Left hindlimb (tissue), 1 donor: Measurements from ENCODE around the gene CFP.

ENCODE experiments used
- DNase-seq: peaks from one replicate; pipeline ENCODE4 v3.0.0-alpha.2; 2018

Gene CFP

DNA sequence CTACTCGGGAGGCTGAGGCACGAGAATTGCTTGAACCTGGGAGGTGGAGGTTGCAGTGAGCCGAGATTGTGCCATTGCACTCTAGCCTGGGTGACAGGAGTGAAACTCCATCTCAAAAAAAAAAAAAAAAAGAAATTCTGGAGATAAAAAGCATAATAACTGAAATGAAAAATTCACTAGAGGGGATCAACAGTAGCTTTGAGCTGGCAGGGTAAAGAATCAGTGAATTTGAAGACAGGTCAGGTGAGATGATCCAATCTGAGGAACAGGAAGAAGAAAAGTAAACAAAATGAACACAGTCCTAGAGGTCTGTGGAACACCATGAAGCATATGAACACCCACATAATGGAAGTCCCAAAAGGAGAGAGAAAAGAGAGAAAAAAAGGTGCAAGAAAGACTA is 32.5 kb downstream of the CFP start:
- DNase-seq: no peak

DNA sequence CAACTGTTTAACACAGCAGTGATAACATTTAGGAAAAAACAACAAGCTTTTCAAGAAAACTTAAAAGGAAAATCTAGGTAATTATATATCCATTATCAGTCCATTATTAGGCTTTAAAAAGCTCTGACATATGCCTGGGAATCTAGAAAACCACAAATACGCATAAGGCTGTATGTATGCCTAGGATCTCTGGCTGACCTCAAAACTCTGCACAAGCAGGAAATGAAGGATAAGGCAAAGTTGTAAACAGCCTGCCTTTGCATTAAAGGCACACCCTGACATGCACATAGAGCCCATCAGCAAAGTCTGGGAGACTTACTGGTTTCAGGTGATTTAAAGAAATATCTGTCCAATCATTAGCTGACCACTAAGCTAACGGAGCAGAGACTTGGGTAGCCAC is 33.5 kb downstream of the CFP start:
- no peak for DNase-seq

- DNase-seq: no peak
These were observed 33.9 kb downstream of the CFP start for GRCh38 chrX:47595716-47596251.

- no peak for DNase-seq
These were observed 36.2 kb downstream of the CFP start for GRCh38 chrX:47593522-47593921.

- no peak for DNase-seq
These were observed 38.7 kb downstream of the CFP start for GRCh38 chrX:47590984-47591383.

DNA sequence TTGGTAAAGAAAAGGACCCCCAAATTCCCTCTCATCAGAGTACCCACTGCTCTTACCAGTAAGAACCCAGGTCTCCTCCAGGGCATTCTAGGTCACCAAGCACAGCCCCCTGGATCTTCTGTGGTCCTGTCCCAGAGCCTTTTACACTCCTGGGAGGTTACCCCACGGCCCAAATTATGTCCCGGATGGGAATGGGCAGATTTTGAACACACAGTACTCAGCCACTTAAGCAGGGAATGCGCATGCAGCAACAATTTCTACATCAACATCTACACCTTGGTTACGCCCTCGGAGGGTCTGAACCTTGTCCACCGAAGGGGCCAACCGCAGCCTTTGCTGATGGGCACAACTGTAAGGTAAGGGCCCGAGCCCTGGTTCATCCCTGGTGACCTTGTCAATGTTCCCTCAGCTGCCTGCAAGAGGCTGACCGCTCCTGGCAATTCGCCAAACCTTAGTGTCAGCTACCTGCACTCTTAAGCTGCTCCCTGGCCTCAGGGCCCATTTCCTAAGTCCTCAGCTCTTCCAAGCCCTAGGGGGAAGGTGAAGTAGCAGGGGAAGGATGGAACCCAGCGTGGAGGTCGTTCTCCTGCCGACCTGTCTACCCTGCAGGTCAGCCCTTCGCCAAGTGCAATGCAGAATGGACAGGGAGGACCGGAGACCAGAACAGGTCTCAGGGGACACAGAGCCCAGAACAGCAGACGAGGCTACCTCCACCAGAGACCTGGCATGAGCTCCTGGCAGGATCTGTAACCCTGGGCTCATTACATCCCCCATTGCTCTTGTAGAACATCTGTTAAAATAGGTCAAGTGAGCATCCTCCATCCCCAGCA is 41.6 kb downstream of the CFP start:
- no peak for DNase-seq

DNA sequence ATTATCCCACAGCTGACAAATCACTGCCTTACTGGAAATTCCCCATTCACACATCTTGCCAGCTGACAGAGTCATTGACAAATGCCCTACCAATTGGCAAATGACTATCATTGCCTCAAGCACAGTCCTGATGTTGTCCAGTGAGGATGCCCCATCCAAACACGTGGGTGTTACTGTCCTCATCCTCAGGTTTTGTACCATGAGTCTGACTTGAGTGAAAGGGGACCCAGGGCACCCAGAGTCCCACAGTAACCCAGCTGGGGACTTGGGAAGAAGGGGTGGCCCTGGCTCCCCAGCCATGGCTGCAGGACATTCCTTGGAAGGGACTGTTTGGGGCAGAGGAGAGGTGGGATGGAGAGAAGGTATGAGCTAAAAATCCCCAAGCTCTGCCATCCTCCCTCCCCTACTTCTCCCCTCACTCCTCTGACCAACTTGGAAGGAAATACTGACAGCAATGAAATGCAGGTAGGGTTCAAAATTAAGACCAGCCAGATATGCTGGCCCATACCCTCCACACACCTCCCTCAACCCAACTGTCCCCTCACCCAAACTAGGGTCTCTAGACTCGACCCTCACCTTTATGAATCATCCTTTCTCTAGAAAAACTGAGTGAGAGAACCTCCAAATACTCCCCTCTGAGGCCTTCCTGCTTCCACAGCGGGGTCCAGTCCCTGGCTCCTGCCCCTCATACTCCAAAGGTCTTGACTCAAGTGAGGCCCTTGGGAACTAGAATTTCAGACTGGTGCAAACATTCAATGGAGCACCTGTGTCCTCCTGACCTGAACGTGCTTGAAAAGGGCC is 42.4 kb downstream of the CFP start:
- DNase-seq: no peak

GRCh38 chrX:47586043-47586787 is 43.5 kb downstream of the CFP start:
- no peak for DNase-seq

GRCh38 chrX:47585273-47585672 is 44.5 kb downstream of the CFP start:
- no peak for DNase-seq

DNA sequence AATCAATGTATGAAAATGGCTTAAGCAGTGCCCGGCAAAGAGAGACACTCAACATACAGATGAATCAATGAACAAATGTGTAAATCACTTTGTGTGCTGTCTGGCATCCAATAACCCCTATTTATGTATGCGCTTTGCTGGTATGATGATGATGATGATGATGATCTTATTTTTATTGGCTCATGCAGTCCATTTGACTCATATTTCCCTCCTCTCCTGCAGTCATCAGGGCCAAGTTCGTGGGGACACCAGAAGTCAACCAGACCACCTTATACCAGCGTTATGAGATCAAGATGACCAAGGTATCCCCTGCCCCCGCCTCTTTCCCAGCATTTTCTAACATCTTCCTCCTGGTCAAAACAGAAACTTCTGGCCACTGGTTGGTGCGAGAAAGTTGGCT is 45.0 kb downstream of the CFP start:
- no peak for DNase-seq

- DNase-seq: no peak
These were observed 46.4 kb downstream of the CFP start for GRCh38 chrX:47583240-47583861.

DNA sequence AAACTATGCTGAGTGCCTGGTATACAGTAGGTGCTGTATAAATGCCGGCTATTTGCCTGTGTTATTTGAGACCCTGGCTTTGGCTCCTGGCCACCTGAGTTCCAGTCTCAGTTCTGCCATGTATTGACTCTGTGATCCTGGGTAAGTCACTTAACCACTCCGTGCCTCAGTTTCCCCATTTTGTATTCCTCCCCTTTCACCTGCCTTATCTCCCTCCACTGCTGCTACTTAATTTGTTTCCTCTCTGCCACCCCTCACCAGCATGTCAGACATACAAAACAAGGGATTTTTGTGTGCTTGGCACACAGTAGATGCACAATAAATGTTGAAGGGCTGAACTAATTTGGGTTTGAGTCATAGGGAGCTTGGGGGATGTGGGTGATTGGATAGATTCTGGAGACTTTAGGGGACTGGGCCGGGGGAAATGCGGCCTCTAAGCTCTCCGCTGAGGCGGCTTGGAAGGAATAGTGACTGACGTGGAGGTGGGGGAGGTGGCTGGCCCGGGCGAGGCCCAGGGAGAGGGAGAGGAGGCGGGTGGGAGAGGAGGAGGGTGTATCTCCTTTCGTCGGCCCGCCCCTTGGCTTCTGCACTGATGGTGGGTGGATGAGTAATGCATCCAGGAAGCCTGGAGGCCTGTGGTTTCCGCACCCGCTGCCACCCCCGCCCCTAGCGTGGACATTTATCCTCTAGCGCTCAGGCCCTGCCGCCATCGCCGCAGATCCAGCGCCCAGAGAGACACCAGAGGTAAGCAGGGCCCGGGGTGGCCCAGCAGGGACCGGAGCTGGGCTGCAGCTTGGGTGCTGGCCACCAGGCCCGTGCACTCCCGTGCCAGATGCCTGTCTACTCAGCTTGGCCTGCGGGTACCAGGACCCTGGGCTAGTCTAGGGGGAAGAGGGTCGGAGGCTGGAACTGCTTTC is 47.7 kb downstream of the CFP start, which contains the start of gene TIMP1:
Gene TIMP1, plus strand, starts transcription at position 706 of the 917 bp plus-strand sequence. CDS start 980 bp downstream, outside the sequence.
- peak; percentile 95 for DNase-seq

GRCh38 chrX:47579537-47579936 is 50.2 kb downstream of the CFP start:
- DNase-seq: no peak

DNA sequence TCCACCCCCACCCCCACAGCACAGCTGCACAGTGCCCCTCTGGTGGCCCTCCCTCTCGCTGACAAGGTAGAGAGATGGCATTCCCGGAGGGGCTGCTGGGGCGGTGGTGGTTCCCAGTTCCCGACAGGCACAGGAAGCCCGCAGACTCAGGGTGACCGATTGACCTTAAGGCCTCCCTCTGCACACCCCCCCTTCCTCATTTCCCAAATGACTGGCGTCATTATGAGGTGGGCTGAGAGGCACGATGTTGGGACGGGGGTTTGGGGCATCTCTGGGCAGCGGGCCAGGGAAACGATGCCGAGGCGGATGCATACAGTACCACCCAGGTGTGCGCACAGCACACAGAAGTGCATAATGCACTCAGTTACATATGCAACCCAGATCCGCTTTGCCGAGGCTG is 51.0 kb downstream of the CFP start:
- no peak for DNase-seq

DNA sequence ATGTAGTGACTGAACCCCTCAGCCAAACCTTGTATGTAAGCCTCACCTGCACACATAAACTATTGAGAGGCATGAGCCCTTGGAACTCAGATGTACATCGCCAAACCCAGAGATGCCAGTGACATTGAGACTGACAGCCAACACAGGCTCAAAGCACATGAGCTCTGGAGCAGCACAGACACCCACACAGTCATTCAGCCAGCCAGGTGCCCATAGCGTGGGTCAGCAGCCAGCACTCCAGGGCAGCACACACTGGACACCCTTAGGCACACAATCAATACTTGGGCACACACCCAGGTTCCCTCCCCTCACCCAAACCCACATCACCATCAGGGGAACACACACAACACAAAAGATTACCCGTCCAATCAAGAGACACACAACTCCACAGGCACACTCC is 51.8 kb downstream of the CFP start:
- DNase-seq: no peak

DNA sequence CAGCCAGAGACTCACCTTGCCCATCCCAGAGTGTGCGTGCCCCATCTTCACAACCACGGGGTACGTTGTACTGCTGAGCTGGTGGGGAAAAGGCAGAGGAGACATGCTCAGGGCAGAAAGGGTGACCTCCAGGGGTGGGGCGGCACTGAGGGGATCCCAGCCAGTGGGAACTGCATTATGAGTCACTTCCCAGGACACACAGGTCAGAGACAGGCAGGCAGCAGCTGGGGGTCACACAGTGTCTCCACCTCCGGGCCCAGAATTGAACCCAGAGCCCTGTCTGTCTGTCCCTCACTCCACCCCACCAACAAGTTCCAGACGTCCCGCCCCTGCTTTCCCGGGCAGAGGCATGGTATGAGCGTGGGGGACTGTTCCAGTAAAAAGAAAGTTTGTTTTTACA is 52.3 kb downstream of the CFP start:
- no peak for DNase-seq

DNA sequence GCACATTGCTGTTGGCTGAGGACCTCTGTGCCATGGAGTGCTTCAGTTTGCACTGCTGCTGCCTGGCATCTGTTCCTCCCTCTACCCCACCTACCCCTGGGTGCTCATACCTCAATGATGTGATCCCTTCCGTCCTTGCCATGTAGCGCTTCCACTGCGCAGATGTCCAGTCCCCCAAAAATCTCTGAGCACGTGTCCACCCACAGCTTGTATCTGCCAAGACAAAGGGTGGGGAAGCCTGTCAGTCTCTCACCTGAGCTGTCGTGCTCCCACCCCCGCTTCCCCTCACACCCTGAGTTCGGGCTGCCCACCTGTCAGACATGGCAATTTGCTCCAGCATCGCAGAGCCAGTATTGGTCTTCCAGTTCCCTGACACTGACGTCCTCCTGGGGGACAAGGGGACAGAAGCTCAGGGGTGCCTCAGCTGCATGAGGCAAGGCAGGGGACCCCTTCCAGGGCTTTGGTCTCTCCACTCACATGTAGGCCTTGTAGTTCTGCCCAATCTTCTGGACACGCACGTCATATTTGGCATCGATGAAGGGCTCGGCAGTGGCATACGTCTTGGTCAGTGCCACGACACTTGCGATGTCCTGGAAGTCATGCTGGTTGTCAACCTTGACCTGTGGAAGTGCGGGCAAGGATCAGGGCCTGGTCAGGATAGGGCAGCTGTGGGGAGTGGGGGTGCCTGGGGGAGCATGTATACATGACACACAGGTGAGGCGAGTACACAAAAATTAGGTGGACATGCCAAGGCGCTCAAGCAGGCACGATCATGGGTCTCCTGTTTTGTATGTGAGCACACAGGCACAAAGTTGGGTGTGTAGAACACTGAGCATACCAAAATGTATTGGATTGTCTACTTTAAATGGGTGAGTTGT is 53.5 kb downstream of the CFP start:
- DNase-seq: no peak

DNA sequence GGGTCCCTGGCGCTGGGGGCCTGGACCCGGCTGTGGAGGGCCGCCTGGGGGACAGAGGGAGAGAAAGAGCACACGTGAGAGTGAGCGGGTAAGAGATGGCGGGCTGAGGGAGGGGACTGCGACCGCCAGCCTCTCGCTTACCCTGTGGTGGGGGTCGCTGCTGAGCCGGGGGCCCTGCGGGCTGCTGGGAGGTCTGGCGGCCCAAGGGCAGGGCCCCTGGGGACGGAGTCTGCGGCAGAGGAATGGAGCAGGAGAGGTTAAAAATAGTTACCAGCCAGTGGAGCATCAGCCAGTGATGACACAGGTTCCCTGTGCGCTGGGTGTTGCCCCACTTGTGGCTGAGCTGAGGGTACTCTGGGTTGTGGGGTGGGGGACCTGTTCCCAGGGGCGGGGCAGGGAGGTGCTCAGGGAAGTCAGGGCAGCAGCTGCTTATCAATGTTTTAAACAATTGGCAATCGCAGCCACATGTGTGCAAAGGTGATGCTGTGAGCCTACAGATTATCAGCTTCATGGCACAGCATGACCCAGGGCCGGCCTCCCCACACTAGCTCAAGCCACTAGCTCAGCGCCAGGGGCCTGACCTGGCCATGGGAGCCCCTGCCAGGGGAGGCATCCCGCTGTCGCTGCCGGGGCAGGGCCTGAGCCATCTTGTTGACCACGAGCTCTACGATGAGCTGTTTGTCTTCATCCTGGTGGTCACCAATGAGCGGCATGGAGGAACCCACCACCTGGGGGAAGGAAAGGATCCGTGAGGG is 55.0 kb downstream of the CFP start:
- no peak for DNase-seq

DNA sequence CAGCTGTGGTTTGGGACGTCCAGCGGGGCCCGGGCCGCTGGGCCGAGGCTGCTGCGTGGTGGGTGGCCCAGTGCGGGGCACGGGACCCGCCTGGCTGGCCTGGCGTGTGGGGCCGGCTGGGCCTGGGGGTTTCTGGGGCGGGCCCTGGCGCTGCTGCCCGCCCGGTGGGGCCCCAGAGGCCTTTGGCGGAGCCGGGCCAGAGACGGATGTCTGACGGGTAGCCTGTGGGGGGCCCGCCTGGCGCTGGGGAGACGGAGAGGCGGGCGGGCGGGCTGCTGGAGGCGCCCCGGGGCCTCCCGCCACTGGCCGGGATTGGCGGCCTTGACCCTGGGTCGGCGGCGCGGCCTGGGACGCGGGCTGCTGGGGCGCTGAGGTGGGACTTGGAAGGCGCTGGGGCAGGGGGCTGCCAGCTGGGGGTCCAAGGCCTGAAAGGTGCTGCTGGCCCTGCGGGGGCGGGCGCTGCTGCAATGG is 55.6 kb downstream of the CFP start:
- peak; percentile 53 for DNase-seq
